Sigmoid colon (tissue), 4 donors: ENCODE results near the gene DRAM1.

ENCODE experiments used
- CTCF ChIP-seq, 4 experiments: fragments of 450-650 bp in 3 of 4; fragments of 200-600 bp in 1 of 4; IDR thresholded peaks; one replicate each; pipeline ENCODE4 v1.5.1; 2016 to 2019; ENCODE audit warnings: antibody characterized with exemption in 4 of 4, mild to moderate bottlenecking in 3 of 4, moderate library complexity in 2 of 4
- POLR2A ChIP-seq, 2 donors: fragments of 450-650 bp; IDR thresholded peaks; one replicate each; pipeline ENCODE4 v1.6.1; 2016; ENCODE audit warnings: antibody characterized with exemption in 2 of 2, mild to moderate bottlenecking in 2 of 2, moderate library complexity in 2 of 2
- POLR2AphosphoS5 ChIP-seq, 4 donors: sonication (generic); formaldehyde crosslinking; IDR thresholded peaks; one replicate each; pipeline ENCODE4 v1.6.1; 2017; ENCODE audit warnings: antibody characterized with exemption in 4 of 4

GRCh38 chr12:101830367-101831325, 46.7 kb upstream of the DRAM1 start, which contains the start of gene GNPTAB:
- TF ChIP-seq CTCF (IDR thresholded peaks at IDR 0.05): peak; percentile 47 to 70 (median 58)
- no peak for TF ChIP-seq POLR2A (IDR thresholded peaks at IDR 0.05)
- peak in 2 of 4 donors; percentile 15 to 20 for TF ChIP-seq POLR2AphosphoS5 (IDR thresholded peaks at IDR 0.05)
